Right atrium auricular region (tissue), 2 donors: ENCODE data around the gene PLD3. TPM values are rescaled to one million over a fixed set of nuclear protein-coding genes. Genes with fewer than 3 reads are reported as not detected.

ENCODE experiments used
- DNase-seq: peaks from one replicate; pipeline ENCODE4 v3.0.0-alpha.2; 2019; ENCODE audit warnings: low spot score
- H3K27ac ChIP-seq, 2 donors: fragments of 200-600 bp; sonication (generic); 1 replicate in 1 of 2; 2 replicates in 1 of 2; pipeline ENCODE4 v1.5.1; 2016 to 2019
- H3K27me3 ChIP-seq, 2 donors: fragments of 200-600 bp; sonication (generic); one replicate each; pipeline versions ENCODE4 v1.5.1 to v1.6.0; 2017 to 2019
- H3K36me3 ChIP-seq: fragments of 200-600 bp; sonication (generic); one replicate; pipeline ENCODE4 v1.5.1; 2016
- H3K4me1 ChIP-seq, 2 donors: fragments of 200-600 bp; sonication (generic); one replicate each; pipeline versions ENCODE4 v1.5.1 to v1.6.0; 2017 to 2019
- H3K4me3 ChIP-seq, 2 donors: fragments of 200-600 bp; sonication (generic); 1 replicate in 1 of 2; 2 replicates in 1 of 2; pipeline ENCODE4 v1.5.1; 2017 to 2019; ENCODE audit warnings: mild to moderate bottlenecking in 1 of 2, moderate library complexity in 1 of 2
- H3K9me3 ChIP-seq, 2 donors: fragments of 200-600 bp; sonication (generic); one replicate each; pipeline ENCODE4 v1.5.1; 2019
- CTCF ChIP-seq, 2 donors: fragments of 200-600 bp; sonication (generic); IDR thresholded peaks; one replicate each; pipeline ENCODE4 v1.5.1; 2019; ENCODE audit warnings: antibody characterized with exemption in 2 of 2
- microRNA-seq, 2 donors: library from miRNA; unstranded; fragments of <30 nt; microRNA quantifications; one replicate each; pipeline ENCODE4, GENCODE V29; 2016 to 2017; ENCODE audit warnings: borderline number of aligned reads in 2 of 2, borderline replicate concordance in 1 of 2
- total RNA-seq, 2 donors: library from RNA; depleted of rRNA; stranded (reverse); fragments of >200 nt; gene quantifications; one replicate each; pipeline ENCODE4 v1.1.0, GENCODE V29; 2016

PLD3 gene
- total RNA-seq, 2 donors from 2014 or later: 273 to 315 TPM

GRCh38 chr19:40423938-40424337, 75.4 kb downstream of the PLD3 start:
- DNase-seq: no peak

GRCh38 chr19:40424637-40425449, 76.3 kb downstream of the PLD3 start:
- DNase-seq: no peak
- Histone ChIP-seq H3K4me1 (peaks cover 0 to 51% of the 10 kb centered on the region in 2 donors), H3K9me3 (no peaks in the 10 kb centered on the region), H3K27me3 (no peaks in the 10 kb centered on the region), H3K36me3 (peaks cover 22% of the 10 kb centered on the region), H3K4me3 (peak overlapping the region; percentile 71 to 97), H3K27ac (peak overlapping the region; percentile 100)
- TF ChIP-seq CTCF (IDR thresholded peaks at IDR 0.05): no peak

More at GRCh38 chr19:40423938-40424337, 75.4 kb downstream of the PLD3 start:
- peaks cover 22% of the 10 kb centered on the region for H3K36me3 ChIP-seq
- H3K4me1 ChIP-seq: peaks cover 0 to 56% of the 10 kb centered on the region in 2 donors
- no peaks in the 10 kb centered on the region for H3K27me3 ChIP-seq
- H3K27ac ChIP-seq: peak overlapping the region; percentile 100
- peak overlapping the region; percentile 71 to 97 for H3K4me3 ChIP-seq
- TF ChIP-seq CTCF (IDR thresholded peaks at IDR 0.05): no peak
- no peaks in the 10 kb centered on the region for H3K9me3 ChIP-seq

GRCh38 chr19:40425450-40426287, 77.2 kb downstream of the PLD3 start, which contains the start of gene SERTAD1:
SERTAD1 (minus strand) TSS chr19:40425992; CDS start chr19:40423546, 2,446 bp downstream.
- H3K27me3 ChIP-seq: no peaks in the 10 kb centered on the region
- peak within 1 kb of the TSS; percentile 100 for H3K27ac ChIP-seq
- peak within 1 kb of the TSS; percentile 71 to 97 for H3K4me3 ChIP-seq
- no peaks in the 10 kb centered on the region for H3K9me3 ChIP-seq
- TF ChIP-seq CTCF (IDR thresholded peaks at IDR 0.05): peak; percentile 95 to 98
- H3K36me3 ChIP-seq: peaks cover 22% of the 10 kb centered on the region
- DNase-seq: peak; percentile 100
- H3K4me1 ChIP-seq: peaks cover 0 to 44% of the 10 kb centered on the region in 2 donors

Small RNA genes lying within 50 kb of the gene (microRNA-seq; reads per million reads assigned to microRNA genes)
- 0 to 0.71 reads per million in 2 donors for gene MIR6796

Other genes starting within 250 kb of the PLD3 start
- 10 to 100 TPM; 12.3 to 13.6 TPM for gene MAP3K10, start 157.3 kb upstream of the PLD3 start, total RNA-seq
- gene TTC9B, start 130.3 kb upstream of the PLD3 start, total RNA-seq: not detected
- gene CCNP, start 122.0 kb upstream of the PLD3 start, total RNA-seq: not detected
- 10 to 100 TPM; 63.3 to 76.7 TPM for gene AKT2, start 63.4 kb upstream of the PLD3 start, total RNA-seq
- gene C19orf47, start 298 bp upstream of the PLD3 start, total RNA-seq: 10 to 100 TPM; 58.2 to 88.2 TPM
- 1 to 10 TPM in 1 of 2 donors, not detected in 1; 1.0 TPM for gene HIPK4, start 41.5 kb downstream of the PLD3 start, total RNA-seq
- gene PRX, start 64.7 kb downstream of the PLD3 start, total RNA-seq: 1 to 10 TPM; 4.8 to 5.1 TPM
- gene SERTAD1, start 77.3 kb downstream of the PLD3 start, total RNA-seq: 10 to 100 TPM; 12.7 to 27.2 TPM
- 10 to 100 TPM; 19.2 to 25.4 TPM for gene SERTAD3, start 95.6 kb downstream of the PLD3 start, total RNA-seq
- 100 to 1,000 TPM; 123 to 199 TPM for gene BLVRB, start 117.0 kb downstream of the PLD3 start, total RNA-seq
- gene SPTBN4, start 118.3 kb downstream of the PLD3 start, total RNA-seq: 1 to 10 TPM; 5.2 to 5.5 TPM
- gene SHKBP1, start 228.2 kb downstream of the PLD3 start, total RNA-seq: 10 to 100 TPM; 15.8 to 35.6 TPM